Dedifferentiated amniotic fluid mesenchymal stem cell (primary cell): Measurements from ENCODE around the gene DGKI.
"Not testable (repeated sequence)": the region's sequence is repeated elsewhere in the genome, so short reads cannot be mapped to it uniquely, and the experiment has no call there.

Source experiments
- DNase-seq: peaks from one replicate; pipeline ENCODE4 v3.0.0-alpha.2; 2016; ENCODE audit errors: extremely low spot score

DGKI gene

DNA sequence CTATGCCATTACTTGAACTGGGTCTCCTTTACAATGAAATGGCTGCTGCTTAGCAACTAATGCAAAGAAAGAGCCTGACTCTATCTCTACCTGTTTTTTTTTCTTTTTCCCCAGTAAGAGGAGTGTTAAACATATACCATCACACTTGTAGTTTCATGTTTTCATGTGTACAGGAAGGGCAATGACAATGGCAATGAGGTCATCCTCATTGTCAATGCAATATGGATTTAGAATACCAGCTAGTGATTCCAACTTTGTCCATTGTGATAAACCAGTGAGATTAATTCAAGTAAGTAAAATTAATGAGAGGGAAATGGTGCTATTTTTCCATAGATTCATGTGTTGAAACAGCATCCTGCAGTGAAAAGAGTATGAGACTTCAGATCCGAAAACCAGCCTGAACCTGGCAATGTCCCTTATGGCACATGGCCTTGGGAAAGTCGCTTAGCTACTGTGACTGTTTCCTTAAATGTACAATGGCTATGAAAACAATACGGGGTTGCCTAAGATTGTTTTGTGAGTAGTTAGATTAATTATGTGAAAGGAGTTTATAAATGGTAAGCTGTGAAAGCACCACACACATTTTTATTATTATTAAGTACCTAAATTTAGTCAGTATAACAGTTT, 11.2 kb downstream of the DGKI start:
- DNase-seq, result no peak

GRCh38 chr7:137834552-137834951, 12.2 kb downstream of the DGKI start:
- no peak for DNase-seq

DNA sequence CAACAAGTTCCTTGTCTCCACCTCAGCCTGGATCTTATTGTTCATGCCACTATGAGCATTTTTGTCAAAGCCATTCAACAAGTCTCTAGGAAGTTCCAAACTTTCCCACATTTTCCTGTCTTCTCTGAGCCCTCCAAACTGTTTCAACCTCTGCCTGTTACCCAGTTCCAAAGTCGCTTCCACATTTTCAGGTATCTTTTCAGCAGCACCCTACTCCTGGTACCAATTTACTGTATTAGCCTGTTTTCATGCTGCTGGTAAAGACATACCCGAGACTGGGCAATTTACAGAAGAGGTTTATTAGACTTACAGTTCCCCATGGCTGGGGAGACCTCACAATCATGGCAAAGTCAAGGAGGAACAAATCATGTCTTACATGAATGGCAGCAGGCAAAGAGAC, 13.8 kb downstream of the DGKI start:
- DNase-seq, result not testable (repeated sequence)

DNA sequence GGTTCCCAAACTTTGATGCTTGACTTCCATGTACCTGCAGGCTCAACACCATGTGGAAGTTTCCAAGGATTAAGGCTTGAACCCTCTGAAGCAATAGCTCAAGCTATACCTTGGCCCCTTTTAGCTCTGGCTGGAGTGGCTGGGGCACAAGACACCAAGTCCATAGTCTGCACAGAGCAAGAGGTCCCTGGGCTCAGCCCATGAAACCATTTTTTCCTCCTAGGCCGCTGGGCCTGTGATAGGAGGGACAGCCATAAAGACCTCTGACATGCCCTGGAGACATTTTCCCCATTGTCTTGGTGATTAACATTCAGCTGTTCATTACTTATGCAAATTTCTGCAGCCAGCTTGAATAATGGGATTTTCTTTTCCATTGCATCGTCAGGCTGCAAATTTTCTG, 14.4 kb downstream of the DGKI start:
- DNase-seq, result no peak

DNA sequence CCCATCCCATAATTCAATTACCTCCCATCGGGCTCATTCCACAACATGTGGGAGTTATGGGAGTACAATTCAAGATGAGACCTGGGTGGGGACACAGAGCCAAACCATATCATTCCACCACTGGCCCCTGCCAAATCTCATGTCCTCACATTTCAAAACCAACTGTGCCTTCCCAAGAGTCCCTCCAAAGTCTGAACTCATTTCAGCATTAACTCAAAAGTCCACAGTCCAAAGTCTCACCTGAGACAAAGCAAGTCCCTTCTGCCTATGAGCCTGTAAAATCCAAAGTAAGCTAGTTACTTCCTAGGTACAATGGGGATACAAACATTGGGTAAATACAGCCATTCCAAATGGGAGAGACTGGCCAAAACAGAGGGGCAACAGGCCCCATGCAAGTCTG, 15.2 kb downstream of the DGKI start:
- not testable (repeated sequence) for DNase-seq

- no peak for DNase-seq
Measured at GRCh38 chr7:137829337-137829992, 17.3 kb downstream of the DGKI start.

GRCh38 chr7:137828456-137828855, 18.3 kb downstream of the DGKI start:
- DNase-seq, result no peak

DNA sequence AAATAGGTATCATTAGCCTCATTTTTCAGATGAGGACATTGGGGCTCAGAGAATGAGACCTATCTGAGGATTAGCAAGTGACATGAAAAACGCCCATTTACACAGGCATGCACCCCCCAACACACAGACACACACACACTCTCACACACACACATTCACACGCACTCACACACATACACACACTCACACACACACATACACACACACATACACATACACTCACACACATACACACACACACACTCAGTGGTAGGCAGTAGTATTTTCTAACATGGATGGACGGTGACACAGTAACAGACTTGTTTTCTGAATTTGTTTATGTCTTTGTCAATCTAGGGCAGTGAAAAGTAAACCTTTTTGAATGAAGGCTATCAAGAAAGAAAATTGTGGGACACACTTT, 21.3 kb downstream of the DGKI start:
- DNase-seq, result no peak

DNA sequence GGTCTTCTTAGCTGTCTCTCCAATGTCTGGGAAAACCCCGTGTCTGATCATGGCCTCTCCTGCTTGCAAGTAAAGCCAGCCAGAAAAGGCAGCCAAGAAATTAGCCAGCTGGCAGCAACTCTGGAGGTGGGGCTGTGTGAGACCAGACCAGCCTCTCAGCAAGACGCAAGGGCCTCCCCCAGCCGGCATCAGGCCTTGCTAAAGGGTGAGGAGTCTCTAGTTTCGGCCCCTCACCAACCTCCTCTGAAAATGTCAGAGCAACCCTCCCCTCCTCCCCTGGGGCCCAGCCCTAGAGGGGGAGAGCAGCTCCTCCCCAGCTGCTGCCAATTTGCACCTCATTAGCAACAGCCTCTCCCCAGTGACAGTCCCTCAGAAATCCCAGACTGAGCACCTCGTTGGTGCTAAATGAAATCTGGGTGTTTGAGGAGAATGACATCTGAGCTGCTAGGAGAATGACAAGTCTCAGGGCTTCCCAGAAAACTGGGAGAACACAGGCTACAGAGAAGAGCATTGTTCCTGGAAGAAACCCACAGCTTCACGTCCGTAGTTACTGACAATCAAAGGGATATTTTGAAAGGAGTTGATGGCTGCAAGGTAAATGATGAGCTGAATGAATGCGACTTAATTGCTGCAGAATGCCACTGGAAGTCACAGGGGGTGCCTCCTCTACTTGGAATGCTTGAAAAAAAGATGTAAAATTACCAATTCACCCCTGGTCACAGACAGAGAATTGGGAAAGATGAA, 25.9 kb downstream of the DGKI start:
- DNase-seq, result peak; percentile 83

DNA sequence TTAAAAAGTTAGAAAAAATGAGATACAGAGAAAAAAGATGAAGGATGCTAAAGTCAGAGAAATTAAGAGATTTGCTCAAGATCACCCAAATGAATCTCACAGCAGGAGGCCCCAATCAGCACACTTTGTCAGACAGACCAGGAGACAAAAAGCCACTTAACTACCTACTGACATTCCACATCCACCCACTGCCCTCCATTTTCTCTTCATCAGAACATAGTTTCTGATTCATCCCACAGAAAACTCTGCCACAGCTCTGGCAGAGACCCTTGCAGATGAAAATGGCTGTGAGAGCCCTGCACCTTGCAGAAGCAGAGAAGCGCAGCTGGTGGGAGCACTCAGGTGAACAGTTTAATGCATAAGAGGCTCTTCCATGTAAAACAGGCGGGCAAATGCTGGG, 26.6 kb downstream of the DGKI start:
- DNase-seq, result no peak

- no peak for DNase-seq
Measured at GRCh38 chr7:137818036-137818435, 28.7 kb downstream of the DGKI start.

- peak; percentile 22 for DNase-seq
Measured at GRCh38 chr7:137816696-137817320, 30.0 kb downstream of the DGKI start.

DNA sequence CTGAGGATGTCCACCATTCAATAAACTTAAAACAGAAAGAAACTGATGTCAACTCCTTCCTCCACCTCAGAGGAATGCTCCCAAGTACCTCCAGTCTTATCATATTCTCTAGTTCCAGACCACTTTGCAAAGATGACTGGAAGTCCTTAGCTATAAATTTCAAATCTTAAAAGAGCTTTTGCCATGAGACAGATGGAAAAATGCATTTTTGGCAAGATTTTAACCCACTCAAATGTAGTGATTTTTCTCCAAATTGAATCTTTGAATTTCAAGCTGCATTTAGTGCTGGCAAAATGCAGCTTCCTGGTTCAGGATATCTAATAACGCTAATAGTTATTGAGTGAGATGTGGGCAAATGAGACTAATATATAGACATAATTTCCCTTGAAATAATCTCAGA, 33.2 kb downstream of the DGKI start:
- DNase-seq, result no peak

GRCh38 chr7:137810248-137810647, 36.5 kb downstream of the DGKI start:
- no peak for DNase-seq

- no peak for DNase-seq
Measured at GRCh38 chr7:137804836-137805235, 41.9 kb downstream of the DGKI start.

DNA sequence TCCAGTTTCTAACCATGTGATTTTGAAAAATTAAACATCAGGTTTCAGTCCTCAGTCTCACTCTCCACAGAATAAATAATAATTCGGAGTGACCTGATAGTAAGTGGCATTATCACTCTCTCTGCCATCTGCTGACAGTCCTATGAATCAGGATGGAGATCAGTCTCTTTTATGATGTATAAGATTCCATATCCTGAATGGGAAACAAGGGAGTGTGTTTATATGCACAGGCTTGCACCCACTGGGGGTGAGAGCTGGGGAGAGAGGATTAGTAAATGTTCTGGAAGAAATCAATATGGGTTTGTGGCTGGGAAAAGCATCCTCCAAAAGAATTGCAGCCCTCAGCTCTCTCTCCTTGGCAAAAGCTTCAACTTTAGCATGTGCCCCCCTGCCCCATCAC, 45.3 kb downstream of the DGKI start:
- DNase-seq, result no peak

GRCh38 chr7:137801003-137801402, 45.8 kb downstream of the DGKI start:
- DNase-seq, result peak; percentile 30

- DNase-seq, result no peak
Measured at GRCh38 chr7:137798073-137798763, 48.6 kb downstream of the DGKI start.

GRCh38 chr7:137795211-137795610, 51.6 kb downstream of the DGKI start:
- DNase-seq, result no peak

GRCh38 chr7:137791930-137792329, 54.8 kb downstream of the DGKI start:
- no peak for DNase-seq

- DNase-seq, result no peak
Measured at GRCh38 chr7:137790828-137791227, 55.9 kb downstream of the DGKI start.
